HepG2 (cell line): ENCODE results near the gene SAMD14. TPM values are rescaled to one million over a fixed set of nuclear protein-coding genes. Genes with fewer than 3 reads are reported as not detected.

Source experiments
- ATAC-seq: fragments of 200-7000 bp; cut with Tn5 transposase; 3 replicates; pipeline ENCODE4 v1.9.1; 2020; ENCODE audit warnings: mild to moderate bottlenecking, moderate library complexity
- BruUV-seq: library from RNA; stranded (reverse); fragments of 400-500 nt; replicated peaks from 2 replicates; lab custom pipeline; 2021; lab: Mats Ljungman, UMichigan
- CTCF ChIA-PET: fragments of 300-600 bp; formaldehyde crosslinking; extraction: SDS; loops from one replicate; lab custom pipeline; 2021; ENCODE audit warnings: low total read pairs, inconsistent platforms, low intra/inter-chr PET ratio; lab: Yijun Ruan, JAX
- POLR2A ChIA-PET: fragments of 350-600 bp; sonication (Branson Sonifier 250); formaldehyde crosslinking; loops from one replicate; lab custom pipeline; 2020; ENCODE audit warnings: antibody characterized with exemption, inconsistent platforms; lab: Yijun Ruan, JAX
- DNase-seq: peaks from one replicate; pipeline ENCODE4 v3.0.0-alpha.2; 2015; ENCODE audit warnings: low spot score
- FAIRE-seq: peaks from 3 replicates; lab custom pipeline; 2011; peaks lifted over from hg19 to GRCh38; lab: Jason Lieb, UNC
- H2AFZ ChIP-seq: one replicate; pipeline ENCODE4 v1.6.1; 2011; ENCODE audit warnings: low read length, inconsistent platforms
- H3K27ac ChIP-seq: fragments of 300-600 bp; 3 replicates; pipeline ENCODE4 v1.8.0; 2011; ENCODE audit warnings: mixed run types, mild to moderate bottlenecking, mixed read lengths, low read length, inconsistent platforms; ENCODE audit not compliant: insufficient read depth; ENCODE audit errors: extremely low read length
- H3K27me3 ChIP-seq, 2 experiments: fragments of 200-600 bp in 1 of 2; 2 replicates in 1 of 2; 3 replicates in 1 of 2; pipeline versions ENCODE4 v1.6.0 to v1.8.0; 2011; ENCODE audit warnings: low read length in 2 of 2, mild to moderate bottlenecking in 2 of 2, moderate library complexity in 2 of 2, inconsistent platforms in 1 of 2; ENCODE audit not compliant: insufficient read depth in 2 of 2, control insufficient read depth in 1 of 2
- H3K36me3 ChIP-seq, 2 experiments: fragments of 200-600 bp in 1 of 2; replicated peaks in 1 of 2; 2 replicates in 1 of 2; 3 replicates in 1 of 2; pipeline versions ENCODE4 v1.5.1 to v1.8.0; 2011; ENCODE audit warnings: low read length in 2 of 2, inconsistent platforms in 1 of 2; ENCODE audit not compliant: insufficient read depth in 2 of 2, control insufficient read depth in 1 of 2
- H3K4me1 ChIP-seq: 2 replicates; pipeline ENCODE4 v1.5.1; 2012; ENCODE audit warnings: low read length, inconsistent platforms; ENCODE audit not compliant: insufficient read depth
- H3K4me2 ChIP-seq: 2 replicates; pipeline ENCODE4 v1.6.0; 2011; ENCODE audit warnings: low read depth, low read length, inconsistent platforms
- H3K4me3 ChIP-seq, 3 experiments: fragments of 200-600 bp in 1 of 3; sonication (generic), shearing (Covaris generic) in 1 of 3; replicated peaks in 1 of 3; 2 replicates each; pipeline ENCODE4 v1.5.1; 2011 to 2016; ENCODE audit warnings: low read length in 3 of 3, inconsistent platforms in 2 of 3, low read depth in 2 of 3, mild to moderate bottlenecking in 2 of 3, control low read depth in 1 of 3, mixed read lengths in 1 of 3; ENCODE audit not compliant: insufficient read depth in 1 of 3
- H3K79me2 ChIP-seq: one replicate; pipeline ENCODE4 v1.6.1; 2011; ENCODE audit warnings: low read length, inconsistent platforms; ENCODE audit not compliant: insufficient read depth
- H3K9ac ChIP-seq: 2 replicates; pipeline ENCODE4 v1.6.0; 2011; ENCODE audit warnings: mild to moderate bottlenecking, low read depth, low read length, inconsistent platforms; ENCODE audit not compliant: insufficient read depth
- H3K9me3 ChIP-seq: 2 replicates; pipeline ENCODE4 v1.5.1; 2012; ENCODE audit warnings: mild to moderate bottlenecking, low read length
- H4K20me1 ChIP-seq: 2 replicates; pipeline ENCODE4 v1.6.0; 2011; ENCODE audit warnings: inconsistent platforms, mild to moderate bottlenecking, low read length, moderate library complexity; ENCODE audit not compliant: insufficient read depth
- ATRX ChIP-seq: sonication (generic); formaldehyde crosslinking; IDR thresholded peaks from 2 replicates; pipeline ENCODE4 v1.4.0; 2020; ENCODE audit warnings: missing genetic modification reagents, borderline replicate concordance
- CBFB ChIP-seq: sonication (generic); formaldehyde crosslinking; IDR thresholded peaks from 2 replicates; pipeline ENCODE4 v1.4.0; 2020; ENCODE audit warnings: missing genetic modification reagents
- MED13 ChIP-seq: sonication (generic); formaldehyde crosslinking; IDR thresholded peaks from 2 replicates; pipeline ENCODE4 v1.5.0; 2020; ENCODE audit warnings: missing genetic modification reagents
- MEIS2 ChIP-seq: sonication (generic); formaldehyde crosslinking; IDR thresholded peaks from 2 replicates; pipeline ENCODE4 v1.9.0; 2021; ENCODE audit warnings: mild to moderate bottlenecking, missing genetic modification reagents
- NFATC3 ChIP-seq: sonication (generic); formaldehyde crosslinking; IDR thresholded peaks from 2 replicates; pipeline ENCODE4 v1.5.1; 2020; ENCODE audit warnings: mild to moderate bottlenecking, missing genetic modification reagents
- PHF20 ChIP-seq: sonication (generic); formaldehyde crosslinking; IDR thresholded peaks from 2 replicates; pipeline ENCODE4 v1.5.0; 2020; ENCODE audit warnings: mild to moderate bottlenecking, missing genetic modification reagents
- SIN3A ChIP-seq: IDR thresholded peaks from 2 replicates; pipeline ENCODE4 v1.6.1; 2011; ENCODE audit warnings: low read depth, mild to moderate bottlenecking, control low read depth, low read length, borderline replicate concordance
- ZBTB39 ChIP-seq: sonication (generic); formaldehyde crosslinking; IDR thresholded peaks from 2 replicates; pipeline ENCODE4 v1.5.0; 2020; ENCODE audit warnings: missing genetic modification reagents
- ZNF326 ChIP-seq: sonication (generic); formaldehyde crosslinking; IDR thresholded peaks from 2 replicates; pipeline ENCODE4 v1.4.0; 2020; ENCODE audit warnings: missing genetic modification reagents, borderline replicate concordance
- ZNF777 ChIP-seq: sonication (generic); formaldehyde crosslinking; IDR thresholded peaks from 2 replicates; pipeline ENCODE4 v1.4.0; 2020; ENCODE audit warnings: missing genetic modification reagents
- ZNF891 ChIP-seq: sonication (generic); formaldehyde crosslinking; IDR thresholded peaks from 2 replicates; pipeline ENCODE4 v1.5.0; 2020; ENCODE audit warnings: mild to moderate bottlenecking, missing genetic modification reagents
- ZSCAN25 ChIP-seq: sonication (generic); formaldehyde crosslinking; IDR thresholded peaks from 2 replicates; pipeline ENCODE4 v1.8.0; 2022; ENCODE audit warnings: mild to moderate bottlenecking, missing genetic modification reagents
- ZUFSP ChIP-seq: sonication (generic); formaldehyde crosslinking; IDR thresholded peaks from 2 replicates; pipeline ENCODE4 v1.9.0; 2021; ENCODE audit warnings: missing genetic modification reagents, mild to moderate bottlenecking, borderline replicate concordance
- WGBS: methylation state at CpG from one replicate; pipeline ENCODE4 v1.1.6; 2017; ENCODE audit warnings: low lambda C conversion rate; 5-methylcytosine and 5-hydroxymethylcytosine counted together
- in situ Hi-C: cut with HindIII; loops from 2 replicates; pipeline ENCODE4 v1.10.0; 2017; ENCODE audit warnings: low pct_unique_long_range_greater_than_20kb; ENCODE audit not compliant: extremely low pct_ligation_motif_present
- intact Hi-C: fragments of 100-400 bp; cut with micrococcal nuclease; formaldehyde crosslinking; loops from one replicate; pipeline ENCODE4 v1.10.0; 2022; ENCODE audit not compliant: unreplicated experiment
- polyA plus RNA-seq, 8 experiments: library from polyadenylated mRNA; depleted of rRNA in 3 of 8; stranded (reverse) in 7 of 8; unstranded in 1 of 8; fragments of >200 nt; fragmentation: Illumina TruSeq in 4 of 8; extraction: Trizol in 4 of 8; gene quantifications; 2 replicates each; pipeline versions ENCODE4 v1.2.1 to v1.2.3, GENCODE V29; 2011 to 2016; ENCODE audit warnings: low read depth in 4 of 8, missing spikeins in 1 of 8, mixed read lengths in 1 of 8; ENCODE audit not compliant: insufficient read depth in 1 of 8
- total RNA-seq, 5 experiments: library from RNA; depleted of rRNA; stranded (reverse); fragments of >200 nt; fragmentation: Illumina TruSeq; extraction: Trizol; gene quantifications; 2 replicates each; pipeline ENCODE4 v1.2.3, GENCODE V29; 2016; ENCODE audit warnings: low read depth in 1 of 5
- TF ChIP-seq, protein P1 (sequence below): sonication (generic); formaldehyde crosslinking; IDR thresholded peaks from 2 replicates; pipeline ENCODE4 v1.4.0; 2020; ENCODE audit warnings: mild to moderate bottlenecking, missing genetic modification reagents

The SAMD14 gene
- total and polyA plus RNA-seq, 2 of the 13 experiments (the other 11 are each of a cell fraction or from before 2014, with no cell fraction given) = 0.07 to 0.22 TPM

DNA sequence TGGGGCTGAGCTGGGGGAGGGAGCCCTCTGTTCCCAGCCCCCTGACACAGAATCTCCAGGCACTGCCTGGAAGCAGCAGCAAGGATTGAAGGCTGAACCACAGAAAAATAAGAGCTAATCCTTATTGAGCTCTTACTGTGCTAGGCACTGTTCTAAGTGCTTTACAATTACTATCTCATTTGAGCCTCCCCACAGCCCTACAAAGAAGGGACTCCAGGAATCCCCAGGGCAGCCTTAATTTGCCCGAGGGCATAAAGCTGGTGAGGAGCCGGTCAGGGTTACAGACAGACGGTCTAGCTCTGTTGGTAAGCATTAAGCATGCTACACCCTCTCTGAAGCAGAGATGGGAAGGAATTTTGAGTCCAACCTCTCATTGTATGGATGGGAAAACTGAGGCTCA lies 7.0 kb downstream of the SAMD14 start:
- no TSS peak for BruUV-seq
- intact Hi-C loops (no loop called here), in situ Hi-C loops (no loop called here)
- Histone ChIP-seq H3K4me1 (peaks cover 43% of the 10 kb centered on the region), H4K20me1 (no peaks in the 10 kb centered on the region), H3K9ac (no peak overlapping the region), H3K9me3 (no peaks in the 10 kb centered on the region), H2AFZ (no peak overlapping the region), H3K27ac (no peak overlapping the region), H3K79me2 (no peaks in the 10 kb centered on the region), H3K4me2 (peak overlapping the region; percentile 82; the same call in 1 of the 2 replicates), H3K36me3 (no peaks in the 10 kb centered on the region), H3K27me3 (peaks cover 5 to 45% of the 10 kb centered on the region in 2 experiments; a peak in 4 of 5 replicates), H3K4me3 (no peak overlapping the region)
- CTCF ChIA-PET = no interaction called here
- 43% methylated on average over 3 of the region's 3 CpGs for WGBS
- DNase-seq (no peak), FAIRE-seq (no peak), ATAC-seq (no peak)
- POLR2A ChIA-PET = interaction anchor here (0.8 to 2.2 kb wide), 6 partner anchors 9 to 29 kb away, joined by 3 to 6 read pairs (median 5); no protein-coding TSS in a partner anchor
- TF ChIP-seq ZNF326 (CRISPR knock-in tag) (no peak), PHF20 (CRISPR knock-in tag) (no peak), ATRX (CRISPR knock-in tag) (no peak), ZUFSP (no peak), ZNF891 (CRISPR knock-in tag) (no peak), CBFB (CRISPR knock-in tag) (no peak), ZBTB39 (CRISPR knock-in tag) (no peak), ZNF777 (CRISPR knock-in tag) (no peak), SIN3A (no peak), MED13 (CRISPR knock-in tag) (no peak), MEIS2 (CRISPR knock-in tag) (no peak), ZSCAN25 (no peak), NFATC3 (CRISPR knock-in tag) (no peak)
- TF ChIP-seq, protein P1, sequence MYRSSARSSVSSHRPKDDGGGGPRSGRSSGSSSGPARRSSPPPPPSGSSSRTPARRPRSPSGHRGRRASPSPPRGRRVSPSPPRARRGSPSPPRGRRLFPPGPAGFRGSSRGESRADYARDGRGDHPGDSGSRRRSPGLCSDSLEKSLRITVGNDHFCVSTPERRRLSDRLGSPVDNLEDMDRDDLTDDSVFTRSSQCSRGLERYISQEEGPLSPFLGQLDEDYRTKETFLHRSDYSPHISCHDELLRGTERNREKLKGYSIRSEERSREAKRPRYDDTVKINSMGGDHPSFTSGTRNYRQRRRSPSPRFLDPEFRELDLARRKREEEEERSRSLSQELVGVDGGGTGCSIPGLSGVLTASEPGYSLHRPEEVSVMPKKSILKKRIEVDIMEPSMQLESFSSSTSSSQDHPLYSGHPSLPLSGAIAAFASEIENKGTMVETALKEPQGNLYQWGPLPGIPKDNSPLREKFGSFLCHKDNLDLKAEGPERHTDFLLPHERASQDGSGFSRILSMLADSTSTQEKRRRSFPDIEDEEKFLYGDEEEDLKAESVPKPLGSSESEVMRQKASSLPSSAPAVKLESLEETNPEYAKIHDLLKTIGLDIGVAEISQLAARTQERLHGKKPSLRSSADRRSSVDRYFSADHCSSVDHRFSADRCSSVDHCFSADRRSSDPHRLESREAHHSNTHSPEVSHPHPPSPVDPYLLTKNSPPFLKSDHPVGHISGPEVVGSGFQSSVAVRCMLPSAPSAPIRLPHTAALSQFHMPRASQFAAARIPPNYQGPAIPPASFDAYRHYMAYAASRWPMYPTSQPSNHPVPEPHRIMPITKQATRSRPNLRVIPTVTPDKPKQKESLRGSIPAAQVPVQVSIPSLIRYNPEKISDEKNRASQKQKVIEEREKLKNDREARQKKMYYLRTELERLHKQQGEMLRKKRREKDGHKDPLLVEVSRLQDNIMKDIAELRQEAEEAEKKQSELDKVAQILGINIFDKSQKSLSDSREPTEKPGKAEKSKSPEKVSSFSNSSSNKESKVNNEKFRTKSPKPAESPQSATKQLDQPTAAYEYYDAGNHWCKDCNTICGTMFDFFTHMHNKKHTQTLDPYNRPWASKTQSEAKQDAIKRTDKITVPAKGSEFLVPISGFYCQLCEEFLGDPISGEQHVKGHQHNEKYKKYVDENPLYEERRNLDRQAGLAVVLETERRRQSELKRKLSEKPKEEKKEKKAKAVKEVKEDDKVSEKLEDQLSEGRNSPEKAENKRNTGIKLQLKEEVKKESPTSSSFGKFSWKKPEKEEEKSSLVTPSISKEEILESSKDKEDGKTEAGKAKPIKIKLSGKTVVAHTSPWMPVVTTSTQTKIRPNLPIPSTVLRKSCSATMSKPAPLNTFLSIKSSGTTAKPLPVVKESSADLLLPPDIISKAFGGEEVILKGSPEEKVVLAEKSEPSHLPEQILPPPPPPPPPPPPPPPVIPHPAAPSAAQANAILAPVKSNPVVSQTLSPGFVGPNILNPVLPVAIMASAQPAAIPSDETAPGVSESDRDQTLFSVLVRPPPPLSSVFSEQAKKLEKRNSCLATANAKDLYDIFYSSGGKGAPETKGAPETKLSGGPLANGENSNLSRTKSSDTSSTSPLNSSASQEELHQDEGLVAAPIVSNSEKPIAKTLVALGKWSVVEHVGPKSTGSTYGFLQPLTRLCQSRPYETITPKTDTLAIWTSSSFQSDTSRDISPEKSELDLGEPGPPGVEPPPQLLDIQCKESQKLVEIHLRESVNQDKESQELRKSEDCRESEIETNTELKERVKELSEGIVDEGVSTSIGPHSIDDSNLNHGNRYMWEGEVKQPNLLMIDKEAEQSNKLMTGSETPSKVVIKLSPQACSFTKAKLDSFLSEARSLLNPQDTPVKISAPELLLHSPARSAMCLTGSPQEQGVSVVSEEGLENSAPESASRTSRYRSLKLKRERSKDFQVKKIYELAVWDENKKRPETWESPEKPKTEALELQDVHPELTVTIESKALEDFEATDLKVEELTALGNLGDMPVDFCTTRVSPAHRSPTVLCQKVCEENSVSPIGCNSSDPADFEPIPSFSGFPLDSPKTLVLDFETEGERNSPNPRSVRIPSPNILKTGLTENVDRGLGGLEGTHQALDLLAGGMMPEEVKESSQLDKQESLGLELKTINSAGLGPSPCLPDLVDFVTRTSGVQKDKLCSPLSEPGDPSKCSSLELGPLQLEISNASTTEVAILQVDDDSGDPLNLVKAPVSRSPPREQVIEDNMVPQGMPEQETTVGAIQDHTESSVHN (CRISPR knock-in tag) = no peak
